ENCODE measurements around the gene ATP6V0E2.
"Not testable (repeated sequence)": the region's sequence is repeated elsewhere in the genome, so short reads cannot be mapped to it uniquely, and the experiment has no call there.

Gene ATP6V0E2

GRCh38 chr7:149883452-149883861 lies 9.7 kb downstream of the ATP6V0E2 start:
- TF ChIP-seq, protein P1, sequence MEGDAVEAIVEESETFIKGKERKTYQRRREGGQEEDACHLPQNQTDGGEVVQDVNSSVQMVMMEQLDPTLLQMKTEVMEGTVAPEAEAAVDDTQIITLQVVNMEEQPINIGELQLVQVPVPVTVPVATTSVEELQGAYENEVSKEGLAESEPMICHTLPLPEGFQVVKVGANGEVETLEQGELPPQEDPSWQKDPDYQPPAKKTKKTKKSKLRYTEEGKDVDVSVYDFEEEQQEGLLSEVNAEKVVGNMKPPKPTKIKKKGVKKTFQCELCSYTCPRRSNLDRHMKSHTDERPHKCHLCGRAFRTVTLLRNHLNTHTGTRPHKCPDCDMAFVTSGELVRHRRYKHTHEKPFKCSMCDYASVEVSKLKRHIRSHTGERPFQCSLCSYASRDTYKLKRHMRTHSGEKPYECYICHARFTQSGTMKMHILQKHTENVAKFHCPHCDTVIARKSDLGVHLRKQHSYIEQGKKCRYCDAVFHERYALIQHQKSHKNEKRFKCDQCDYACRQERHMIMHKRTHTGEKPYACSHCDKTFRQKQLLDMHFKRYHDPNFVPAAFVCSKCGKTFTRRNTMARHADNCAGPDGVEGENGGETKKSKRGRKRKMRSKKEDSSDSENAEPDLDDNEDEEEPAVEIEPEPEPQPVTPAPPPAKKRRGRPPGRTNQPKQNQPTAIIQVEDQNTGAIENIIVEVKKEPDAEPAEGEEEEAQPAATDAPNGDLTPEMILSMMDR (IDR thresholded peaks at IDR 0.05; ENCODE audit: borderline replicate concordance, insufficient read depth, low read depth, low read length): peak; percentile 78
- no peak overlapping the region for H3K4me3 ChIP-seq (ENCODE audit: low read depth, low read length)

GRCh38 chr7:149884016-149884415 lies 10.2 kb downstream of the ATP6V0E2 start:
- TF ChIP-seq, protein P1 (IDR thresholded peaks at IDR 0.05; ENCODE audit: borderline replicate concordance, insufficient read depth, low read depth, low read length): no peak
- H3K4me3 ChIP-seq (ENCODE audit: low read depth, low read length): no peak overlapping the region

DNA sequence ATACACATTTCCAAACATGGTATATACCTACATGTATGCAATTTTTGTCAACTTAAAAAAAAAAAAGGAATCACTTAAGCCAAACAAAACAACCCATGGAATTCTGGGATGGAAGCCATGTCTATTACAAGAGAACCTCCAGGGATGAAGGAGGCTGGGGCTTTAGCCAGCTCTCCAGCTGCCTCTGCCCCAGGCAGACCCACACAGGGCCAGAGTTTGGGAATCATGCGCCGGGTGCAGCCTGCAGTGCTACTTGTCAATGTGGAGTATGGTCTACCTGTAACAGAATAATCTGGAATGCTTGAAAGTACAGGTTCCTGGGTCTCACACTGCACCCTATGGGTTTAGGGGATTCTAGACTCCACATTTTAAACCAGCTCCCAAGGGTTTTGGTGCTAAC lies 10.8 kb downstream of the ATP6V0E2 start:
- no peak overlapping the region for H3K4me3 ChIP-seq (ENCODE audit: low read depth, low read length)
- TF ChIP-seq, protein P1 (IDR thresholded peaks at IDR 0.05; ENCODE audit: borderline replicate concordance, insufficient read depth, low read depth, low read length): no peak

DNA sequence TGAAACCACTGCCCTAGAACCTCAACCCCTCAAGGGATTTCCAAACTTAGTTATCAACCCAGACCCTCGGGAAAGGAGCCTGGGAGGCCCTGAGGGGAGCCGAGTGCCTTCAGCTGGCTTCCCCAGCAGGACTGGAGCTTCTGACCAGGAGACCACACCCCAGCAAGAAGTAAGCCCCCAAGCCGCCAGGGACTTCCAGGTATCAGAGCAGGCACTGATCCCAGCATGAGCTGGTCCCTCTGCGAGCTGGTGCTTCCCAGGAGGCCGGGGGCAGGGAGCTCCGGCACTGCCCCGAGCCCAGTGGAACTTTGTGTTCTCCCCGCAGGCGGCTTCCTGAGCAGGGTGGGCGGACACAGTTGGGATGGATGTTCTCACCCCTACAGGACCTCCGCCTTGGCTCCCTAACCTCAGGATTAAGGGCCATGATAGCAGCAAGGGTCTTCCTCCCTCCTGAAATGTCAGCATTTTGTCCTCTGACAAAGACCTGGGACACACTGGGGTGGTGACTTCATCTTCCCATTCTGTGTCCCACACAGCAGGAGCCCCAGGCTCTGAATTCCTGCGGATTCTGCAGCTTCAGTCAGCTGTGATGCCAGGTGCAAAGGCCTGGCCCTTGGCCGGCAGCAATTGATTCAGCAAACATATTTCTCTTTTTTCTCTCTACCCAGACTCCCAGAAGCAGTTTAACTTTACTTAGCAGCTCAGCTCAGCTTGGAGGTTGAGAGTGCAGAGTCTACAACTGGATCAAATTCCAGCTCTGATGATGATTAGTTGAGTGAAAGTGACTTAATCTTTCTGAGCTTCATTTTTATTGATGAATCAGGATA lies 11.6 kb downstream of the ATP6V0E2 start:
- H3K4me3 ChIP-seq (ENCODE audit: low read depth, low read length): no peak overlapping the region
- TF ChIP-seq, protein P1 (IDR thresholded peaks at IDR 0.05; ENCODE audit: borderline replicate concordance, insufficient read depth, low read depth, low read length): no peak

GRCh38 chr7:149886018-149886415 lies 12.2 kb downstream of the ATP6V0E2 start:
- H3K4me3 ChIP-seq (ENCODE audit: low read depth, low read length): no peak overlapping the region
- TF ChIP-seq, protein P1 (IDR thresholded peaks at IDR 0.05; ENCODE audit: borderline replicate concordance, insufficient read depth, low read depth, low read length): no peak

GRCh38 chr7:149887311-149887710 lies 13.5 kb downstream of the ATP6V0E2 start:
- TF ChIP-seq, protein P1 (IDR thresholded peaks at IDR 0.05; ENCODE audit: borderline replicate concordance, insufficient read depth, low read depth, low read length): no peak
- no peak overlapping the region for H3K4me3 ChIP-seq (ENCODE audit: low read depth, low read length)

GRCh38 chr7:149890715-149891114 lies 16.9 kb downstream of the ATP6V0E2 start:
- H3K4me3 ChIP-seq (ENCODE audit: low read depth, low read length): not testable (repeated sequence)

DNA sequence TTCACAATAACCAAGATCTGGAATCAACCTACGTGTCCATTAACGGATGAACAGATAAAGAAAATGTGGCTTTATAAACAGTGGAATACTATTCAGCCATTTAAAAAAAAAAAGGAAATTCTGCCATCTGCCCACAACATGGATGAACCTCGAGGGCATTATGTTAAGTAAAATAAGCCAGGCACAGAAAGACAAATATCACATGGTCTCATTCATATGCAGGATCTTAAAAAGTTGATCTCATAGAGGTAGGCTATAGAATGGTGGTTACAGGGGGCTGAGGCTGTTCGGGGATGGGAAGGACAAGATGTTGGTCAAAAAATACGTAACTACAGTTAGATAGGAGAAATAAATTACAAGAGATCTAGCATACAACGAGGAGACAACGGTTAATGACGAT lies 21.2 kb downstream of the ATP6V0E2 start:
- H3K4me3 ChIP-seq (ENCODE audit: low read depth, low read length): not testable (repeated sequence)

- not testable (repeated sequence) for H3K4me3 ChIP-seq (ENCODE audit: low read depth, low read length)
These were observed 34.1 kb downstream of the ATP6V0E2 start for GRCh38 chr7:149907776-149908376.

GRCh38 chr7:149910219-149910618 lies 36.5 kb downstream of the ATP6V0E2 start:
- H3K4me3 ChIP-seq (ENCODE audit: low read depth, low read length): not testable (repeated sequence)

DNA sequence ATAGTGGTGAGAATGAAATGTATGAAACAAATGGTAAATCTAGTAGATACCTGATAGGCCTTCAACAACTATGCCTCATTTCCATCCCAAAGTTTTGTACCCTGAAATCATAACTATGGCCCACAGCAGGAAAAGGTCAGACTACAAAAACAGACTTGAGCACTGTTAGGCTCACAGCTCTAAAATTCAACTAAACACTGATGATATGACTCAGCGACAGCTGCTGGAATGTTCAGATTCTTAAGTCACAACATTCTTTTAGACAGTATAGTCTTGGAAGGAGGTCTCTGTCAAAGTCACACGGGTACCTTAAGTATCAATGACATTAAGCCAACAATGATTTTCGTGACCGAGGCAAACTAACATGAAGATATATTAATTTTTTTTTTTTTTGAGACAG lies 38.4 kb downstream of the ATP6V0E2 start:
- H3K4me3 ChIP-seq (ENCODE audit: low read depth, low read length): not testable (repeated sequence)

GRCh38 chr7:149926414-149926813 lies 52.6 kb downstream of the ATP6V0E2 start:
- not testable (repeated sequence) for H3K4me3 ChIP-seq (ENCODE audit: low read depth, low read length)
